NB4 (cell line): ENCODE results near the gene PREPL.
A peak's percentile ranks its signal among the peaks of the same experiment; 100 is the strongest.

Experiments
- DNase-seq: peaks from one replicate; pipeline ENCODE4 v3.0.0; 2010; ENCODE audit warnings: low read depth
- H3K4me3 ChIP-seq: one replicate; pipeline ENCODE4 v1.5.1; 2011; ENCODE audit warnings: mild to moderate bottlenecking, low read depth, low read length, moderate library complexity
- MYC ChIP-seq: IDR thresholded peaks from 2 replicates; pipeline ENCODE4 v1.6.1; 2011; ENCODE audit warnings: low read depth, low read length
- POLR2A ChIP-seq: IDR thresholded peaks from 2 replicates; pipeline ENCODE4 v1.6.1; 2011; ENCODE audit warnings: mild to moderate bottlenecking; ENCODE audit not compliant: insufficient read length; ENCODE audit errors: extremely low read depth
- TF ChIP-seq, protein P1 (sequence below): IDR thresholded peaks from one replicate; pipeline ENCODE4 v1.5.1; 2012; ENCODE audit warnings: low read depth, low read length
- TF ChIP-seq, protein P2 (sequence below): IDR thresholded peaks from 2 replicates; pipeline ENCODE4 v1.6.1; 2011; ENCODE audit warnings: low read depth, low read length

The PREPL gene

DNA sequence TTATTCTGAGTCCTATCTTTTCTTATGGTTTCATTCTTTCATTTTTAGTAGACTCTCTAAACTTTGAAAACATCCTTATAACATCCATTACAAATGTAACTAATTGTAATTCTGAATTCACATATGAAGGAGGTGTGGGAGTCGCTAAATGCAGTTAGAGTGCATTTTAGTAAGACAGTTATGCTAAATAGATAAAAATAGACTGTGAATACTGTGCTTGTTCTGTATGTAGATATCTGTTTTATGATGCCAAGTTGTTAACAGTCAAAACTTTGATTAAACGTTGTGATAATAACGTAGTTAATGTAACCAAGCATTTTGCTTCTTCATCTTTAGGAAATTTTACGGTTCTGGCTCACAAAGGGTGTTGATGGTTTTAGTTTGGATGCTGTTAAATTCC is 61.7 kb downstream of the PREPL start:
- H3K4me3 ChIP-seq: no peak overlapping the region
- no peak for DNase-seq
- TF ChIP-seq MYC (no peak), POLR2A (no peak)
- TF ChIP-seq, protein P1, sequence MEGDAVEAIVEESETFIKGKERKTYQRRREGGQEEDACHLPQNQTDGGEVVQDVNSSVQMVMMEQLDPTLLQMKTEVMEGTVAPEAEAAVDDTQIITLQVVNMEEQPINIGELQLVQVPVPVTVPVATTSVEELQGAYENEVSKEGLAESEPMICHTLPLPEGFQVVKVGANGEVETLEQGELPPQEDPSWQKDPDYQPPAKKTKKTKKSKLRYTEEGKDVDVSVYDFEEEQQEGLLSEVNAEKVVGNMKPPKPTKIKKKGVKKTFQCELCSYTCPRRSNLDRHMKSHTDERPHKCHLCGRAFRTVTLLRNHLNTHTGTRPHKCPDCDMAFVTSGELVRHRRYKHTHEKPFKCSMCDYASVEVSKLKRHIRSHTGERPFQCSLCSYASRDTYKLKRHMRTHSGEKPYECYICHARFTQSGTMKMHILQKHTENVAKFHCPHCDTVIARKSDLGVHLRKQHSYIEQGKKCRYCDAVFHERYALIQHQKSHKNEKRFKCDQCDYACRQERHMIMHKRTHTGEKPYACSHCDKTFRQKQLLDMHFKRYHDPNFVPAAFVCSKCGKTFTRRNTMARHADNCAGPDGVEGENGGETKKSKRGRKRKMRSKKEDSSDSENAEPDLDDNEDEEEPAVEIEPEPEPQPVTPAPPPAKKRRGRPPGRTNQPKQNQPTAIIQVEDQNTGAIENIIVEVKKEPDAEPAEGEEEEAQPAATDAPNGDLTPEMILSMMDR: no peak
- TF ChIP-seq, protein P2, sequence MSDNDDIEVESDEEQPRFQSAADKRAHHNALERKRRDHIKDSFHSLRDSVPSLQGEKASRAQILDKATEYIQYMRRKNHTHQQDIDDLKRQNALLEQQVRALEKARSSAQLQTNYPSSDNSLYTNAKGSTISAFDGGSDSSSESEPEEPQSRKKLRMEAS: no peak

DNA sequence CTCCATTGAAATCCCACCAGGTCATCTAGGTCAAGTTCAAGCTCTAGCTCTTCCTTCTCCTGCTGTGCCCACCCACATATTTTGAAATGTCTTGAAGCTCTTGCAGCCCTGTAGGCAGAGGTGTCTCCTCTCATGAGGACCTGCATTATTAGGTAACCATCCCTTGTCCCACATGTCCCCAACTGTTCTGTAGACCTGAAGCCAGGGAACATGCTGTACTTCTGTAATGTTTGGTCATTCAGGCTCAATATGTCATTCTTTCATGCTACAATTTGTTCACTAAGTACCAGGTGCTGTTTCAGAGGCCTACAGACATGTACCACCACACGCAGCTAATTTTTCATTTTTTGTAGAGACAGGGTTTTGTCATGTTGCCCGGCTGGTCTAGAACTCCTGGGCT is 63.9 kb downstream of the PREPL start:
- DNase-seq: no peak
- no peak overlapping the region for H3K4me3 ChIP-seq
- TF ChIP-seq POLR2A (no peak), MYC (no peak)
- TF ChIP-seq, protein P2: no peak
- TF ChIP-seq, protein P1: no peak

DNA sequence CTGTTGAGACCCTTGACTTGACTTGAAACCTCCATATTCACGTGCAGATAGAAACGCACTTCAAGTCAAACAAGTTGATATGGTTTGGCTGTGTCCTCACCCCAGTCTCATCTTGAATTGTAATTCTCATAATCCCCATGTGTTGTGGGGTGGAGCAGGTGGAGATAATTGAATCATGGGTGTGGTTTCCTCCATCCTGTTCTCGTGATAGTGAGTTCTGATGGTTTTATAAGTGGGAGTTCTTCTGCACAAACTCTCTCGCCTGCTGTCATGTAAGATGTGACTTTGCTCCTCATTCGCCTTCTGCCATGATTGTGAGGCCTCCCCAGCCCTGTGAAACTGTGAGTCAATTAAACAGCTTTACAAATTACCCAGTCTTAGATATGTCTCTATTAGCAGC is 64.6 kb downstream of the PREPL start:
- no peak for DNase-seq
- TF ChIP-seq, protein P2: no peak
- no peak for TF ChIP-seq MYC
- TF ChIP-seq POLR2A: no peak
- TF ChIP-seq, protein P1: no peak
- no peak overlapping the region for H3K4me3 ChIP-seq

DNA sequence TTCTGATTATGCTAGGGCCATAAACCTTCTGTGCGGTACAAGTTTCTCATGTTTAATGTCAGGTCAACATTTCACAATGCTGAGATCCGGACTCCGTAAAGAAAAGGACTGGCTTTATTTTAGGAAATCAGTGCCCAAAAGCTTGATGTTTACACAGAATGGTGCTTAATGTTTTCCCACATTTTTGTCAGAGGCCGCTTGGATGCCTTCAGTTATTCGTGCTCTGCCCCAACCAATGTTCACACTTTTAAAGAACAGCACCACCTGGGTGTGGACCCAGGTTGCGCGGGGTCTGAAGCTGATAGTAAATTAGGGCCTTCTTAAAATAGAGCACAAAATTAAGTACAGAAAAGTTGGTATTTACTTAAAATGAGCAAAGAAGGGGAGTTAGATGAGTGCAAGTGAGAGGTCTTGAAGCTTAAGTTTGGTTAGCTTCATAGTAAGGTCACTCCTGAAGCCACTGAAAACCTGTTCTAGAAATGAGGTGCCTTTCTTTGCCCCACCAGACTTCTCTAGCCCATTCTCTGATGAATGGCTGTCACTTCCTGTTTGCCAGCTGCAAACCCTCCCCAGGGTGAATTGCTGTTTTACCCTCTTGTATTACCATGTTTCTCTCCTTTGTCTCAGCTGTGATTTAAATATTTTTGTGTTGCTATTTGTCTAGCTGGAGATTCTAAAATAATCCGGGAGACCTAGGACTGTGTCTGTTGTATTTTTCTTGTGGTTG is 65.5 kb downstream of the PREPL start:
- TF ChIP-seq, protein P1: peak; percentile 31
- no peak for TF ChIP-seq MYC
- TF ChIP-seq, protein P2: no peak
- peak; percentile 28 for DNase-seq
- no peak overlapping the region for H3K4me3 ChIP-seq

DNA sequence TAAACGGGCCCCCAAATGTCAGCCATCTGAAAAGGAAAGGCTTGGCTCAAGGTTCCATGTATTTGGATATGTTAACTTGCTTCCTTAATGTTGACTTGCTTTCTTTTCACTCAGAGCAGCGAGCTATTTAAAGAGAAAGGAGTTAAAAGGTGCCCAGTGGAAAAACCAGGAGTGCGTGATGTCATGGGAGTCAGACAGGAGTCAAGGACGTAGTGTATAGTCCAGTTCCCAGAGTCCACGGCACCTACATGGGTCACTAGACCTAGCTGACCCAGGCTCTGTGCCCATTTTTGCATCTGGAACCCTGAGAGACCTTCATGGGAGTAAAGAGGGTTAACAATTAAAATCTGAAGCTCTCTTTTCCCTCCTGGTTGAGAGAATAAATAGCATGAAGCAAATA is 66.2 kb downstream of the PREPL start:
- no peak for TF ChIP-seq POLR2A
- TF ChIP-seq MYC: no peak
- TF ChIP-seq, protein P2: no peak
- TF ChIP-seq, protein P1: no peak

More for the DNA sequence above, 66.2 kb downstream of the PREPL start:
- DNase-seq: no peak
- H3K4me3 ChIP-seq: no peak overlapping the region
